ENCODE data around the gene SKI.

DNA sequence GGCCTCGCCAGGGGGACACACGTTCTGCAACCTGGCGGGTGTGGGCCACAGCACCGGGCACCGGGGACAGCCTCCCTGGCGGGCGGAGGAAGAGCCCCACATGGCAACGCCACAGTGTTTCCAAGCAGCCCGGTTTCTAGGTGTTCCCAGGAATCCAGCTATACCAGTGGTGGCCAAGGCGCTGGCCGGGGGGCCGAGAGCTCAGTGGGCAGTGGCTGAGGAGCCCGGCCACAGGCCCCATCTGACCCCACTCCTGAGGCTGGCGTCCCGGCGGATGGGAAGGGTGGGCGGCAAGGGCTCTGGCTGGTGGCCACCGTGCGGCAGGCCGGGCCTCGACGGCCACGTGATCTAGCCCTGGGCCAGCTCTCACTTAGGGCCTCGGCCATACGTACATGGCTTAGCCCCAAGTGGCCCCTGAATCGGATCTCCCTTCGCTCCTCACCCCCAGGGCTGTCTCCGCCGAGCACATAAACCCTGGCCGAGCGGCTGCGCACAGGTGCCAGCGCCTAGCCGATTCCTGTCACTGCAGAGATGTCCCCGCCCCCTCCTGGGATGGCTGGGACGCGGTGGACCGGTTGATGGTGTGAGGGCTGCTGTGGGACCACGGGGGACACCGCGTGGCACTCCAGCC lies 94.6 kb downstream of the SKI start:
- TF ChIP-seq POLR2AphosphoS5 (IDR thresholded peaks at IDR 0.05; ENCODE audit: borderline replicate concordance, low read depth, low read length) (no peak), FOXP2 (optimal IDR thresholded peaks at IDR 0.05; ENCODE audit: control extremely low read depth, extremely low read length, insufficient read depth) (no peak)

Data from SK-N-MC (cell line).